Peyer's patch (tissue), 4 donors: ENCODE results near the gene PVALEF.

Source experiments
- CTCF ChIP-seq, 6 experiments: fragments of 450-650 bp in 4 of 6; fragments of 200-600 bp in 2 of 6; sonication (generic) in 1 of 6; IDR thresholded peaks; one replicate each; pipeline ENCODE4 v1.5.1; 2017 to 2019; ENCODE audit warnings: antibody characterized with exemption in 6 of 6, mild to moderate bottlenecking in 3 of 6, moderate library complexity in 1 of 6
- POLR2A ChIP-seq, 2 donors: fragments of 450-650 bp; IDR thresholded peaks; one replicate each; pipeline ENCODE4 v1.5.1; 2017; ENCODE audit warnings: antibody characterized with exemption in 2 of 2, mild to moderate bottlenecking in 2 of 2, moderate library complexity in 2 of 2

GRCh38 chr17:81184555-81184954, 19.2 kb downstream of the PVALEF start:
- TF ChIP-seq CTCF (IDR thresholded peaks at IDR 0.05) (no peak), POLR2A (IDR thresholded peaks at IDR 0.05) (no peak)
